ENCODE results near the gene SLCO6A1. TPM values are rescaled to one million over a fixed set of nuclear protein-coding genes. Genes with fewer than 3 reads are reported as not detected.

Gene SLCO6A1
- total RNA-seq, 4 donors from 2014 or later, result not detected

DNA sequence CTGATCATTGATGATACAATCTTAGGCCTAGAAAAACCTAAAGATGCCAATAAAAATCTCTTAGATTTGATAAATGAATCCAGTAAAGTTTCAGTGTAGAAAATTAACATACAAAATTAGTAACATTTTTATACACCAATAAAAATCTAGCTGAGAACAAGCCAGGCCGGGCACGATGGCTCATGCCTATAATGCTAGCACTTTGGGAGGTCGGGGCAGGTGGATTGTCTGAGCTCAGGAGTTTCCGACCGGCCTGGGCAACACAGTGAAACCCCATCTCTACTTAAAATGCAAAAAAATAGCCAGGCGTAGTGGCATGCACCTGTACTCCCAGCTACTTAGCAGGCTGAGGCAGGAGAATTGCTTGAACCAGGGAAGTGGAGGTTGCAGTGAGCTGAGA is 84.4 kb downstream of the SLCO6A1 start:
- WGBS, 2 donors, result 84 to 95% methylated on average over 6 of the region's 6 CpGs
- H3K36me3 ChIP-seq, result no peaks in the 10 kb centered on the region
- no peaks in the 10 kb centered on the region for H3K27me3 ChIP-seq
- no peak overlapping the region for H3K4me3 ChIP-seq
- no peak overlapping the region for H3K27ac ChIP-seq
- no peaks in the 10 kb centered on the region for H3K9me3 ChIP-seq
- TF ChIP-seq EP300 (IDR thresholded peaks at IDR 0.05) (no peak), POLR2A (IDR thresholded peaks at IDR 0.05) (no peak)
- TF ChIP-seq, protein P1, sequence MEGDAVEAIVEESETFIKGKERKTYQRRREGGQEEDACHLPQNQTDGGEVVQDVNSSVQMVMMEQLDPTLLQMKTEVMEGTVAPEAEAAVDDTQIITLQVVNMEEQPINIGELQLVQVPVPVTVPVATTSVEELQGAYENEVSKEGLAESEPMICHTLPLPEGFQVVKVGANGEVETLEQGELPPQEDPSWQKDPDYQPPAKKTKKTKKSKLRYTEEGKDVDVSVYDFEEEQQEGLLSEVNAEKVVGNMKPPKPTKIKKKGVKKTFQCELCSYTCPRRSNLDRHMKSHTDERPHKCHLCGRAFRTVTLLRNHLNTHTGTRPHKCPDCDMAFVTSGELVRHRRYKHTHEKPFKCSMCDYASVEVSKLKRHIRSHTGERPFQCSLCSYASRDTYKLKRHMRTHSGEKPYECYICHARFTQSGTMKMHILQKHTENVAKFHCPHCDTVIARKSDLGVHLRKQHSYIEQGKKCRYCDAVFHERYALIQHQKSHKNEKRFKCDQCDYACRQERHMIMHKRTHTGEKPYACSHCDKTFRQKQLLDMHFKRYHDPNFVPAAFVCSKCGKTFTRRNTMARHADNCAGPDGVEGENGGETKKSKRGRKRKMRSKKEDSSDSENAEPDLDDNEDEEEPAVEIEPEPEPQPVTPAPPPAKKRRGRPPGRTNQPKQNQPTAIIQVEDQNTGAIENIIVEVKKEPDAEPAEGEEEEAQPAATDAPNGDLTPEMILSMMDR (IDR thresholded peaks at IDR 0.05), result no peak
- no peaks in the 10 kb centered on the region for H3K4me1 ChIP-seq
- DNase-seq (ENCODE audit: low spot score in 2 of 2), result no peak

DNA sequence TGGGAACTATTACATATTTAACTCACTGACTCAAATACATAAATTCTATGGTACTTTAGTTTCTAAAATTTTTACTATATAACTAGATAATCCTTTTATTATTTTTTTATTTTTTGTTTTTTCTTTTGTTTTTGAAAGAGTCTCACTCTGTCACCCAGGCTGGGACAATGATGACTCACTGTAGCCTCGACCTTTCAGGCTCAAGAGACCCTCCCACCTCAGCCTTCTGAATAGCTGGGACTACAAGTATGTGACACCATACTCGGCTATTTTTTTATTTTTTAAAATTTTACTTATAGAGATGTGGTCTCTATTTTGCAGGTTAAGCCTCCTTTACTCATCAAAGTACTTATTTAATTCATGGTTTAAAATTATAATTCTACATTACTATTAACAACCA is 110.6 kb downstream of the SLCO6A1 start:
- Histone ChIP-seq H3K36me3 (no peaks in the 10 kb centered on the region), H3K27me3 (no peaks in the 10 kb centered on the region), H3K9me3 (peaks cover 0 to 22% (median 0%) of the 10 kb centered on the region in 4 donors), H3K27ac (no peak overlapping the region), H3K4me3 (no peak overlapping the region), H3K4me1 (no peaks in the 10 kb centered on the region)
- no peak for TF ChIP-seq POLR2A (IDR thresholded peaks at IDR 0.05)
- TF ChIP-seq, protein P1 (IDR thresholded peaks at IDR 0.05), result no peak
- TF ChIP-seq EP300 (IDR thresholded peaks at IDR 0.05), result no peak
- no peak for DNase-seq (ENCODE audit: low spot score in 2 of 2)
- WGBS, 2 donors, result 48 to 55% methylated on average over 2 of the region's 2 CpGs

DNA sequence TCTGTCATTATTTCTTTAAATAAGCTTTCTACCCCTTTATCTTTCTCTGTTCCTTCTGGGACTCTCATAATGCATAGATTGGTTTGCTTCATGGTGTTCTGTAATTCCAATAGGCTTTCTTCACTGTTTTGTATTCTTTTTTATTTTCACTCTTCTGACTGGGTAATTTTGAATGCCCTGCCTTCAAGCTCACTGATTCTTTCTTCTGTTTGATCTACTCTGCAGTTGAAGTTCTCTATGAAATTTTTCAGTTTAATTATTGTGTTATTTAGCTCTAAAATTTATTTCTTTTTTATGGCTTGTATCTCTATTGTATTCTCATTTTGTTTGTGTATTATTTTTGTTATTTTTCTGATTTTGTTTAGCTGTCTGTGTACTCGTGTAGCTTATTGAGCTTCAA is 113.4 kb downstream of the SLCO6A1 start:
- H3K36me3 ChIP-seq, result no peaks in the 10 kb centered on the region
- H3K4me1 ChIP-seq, result no peaks in the 10 kb centered on the region
- H3K9me3 ChIP-seq, result peaks cover 0 to 37% (median 0%) of the 10 kb centered on the region in 4 donors
- H3K4me3 ChIP-seq, result no peak overlapping the region
- 90 to 92% methylated on average over 1 of the region's 1 CpG for WGBS, 2 donors
- no peaks in the 10 kb centered on the region for H3K27me3 ChIP-seq
- H3K27ac ChIP-seq, result no peak overlapping the region
- DNase-seq (ENCODE audit: low spot score in 2 of 2), result no peak
- TF ChIP-seq POLR2A (IDR thresholded peaks at IDR 0.05) (no peak), EP300 (IDR thresholded peaks at IDR 0.05) (no peak)
- TF ChIP-seq, protein P1 (IDR thresholded peaks at IDR 0.05), result no peak

DNA sequence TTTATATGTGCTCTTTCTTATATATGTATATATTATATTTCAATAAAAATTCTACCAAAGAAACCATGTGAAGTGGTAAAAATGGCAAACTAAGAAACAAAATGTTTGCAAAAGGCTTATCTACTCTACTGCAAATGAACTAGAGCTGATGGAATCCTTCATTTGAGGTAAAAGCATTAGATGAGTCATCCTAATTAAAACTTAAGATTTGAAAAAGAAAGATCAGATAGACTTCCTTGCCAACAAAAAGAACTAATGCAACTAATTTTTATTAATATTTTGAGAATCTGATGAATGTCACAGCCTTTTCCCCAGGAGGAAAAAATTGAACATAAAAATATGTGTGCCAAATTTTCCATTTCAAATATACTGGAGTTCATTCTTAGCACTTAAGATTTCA is 118.6 kb downstream of the SLCO6A1 start:
- H3K4me3 ChIP-seq, result no peak overlapping the region
- H3K27ac ChIP-seq, result no peak overlapping the region
- H3K9me3 ChIP-seq, result peaks cover 0 to 22% (median 2%) of the 10 kb centered on the region in 4 donors
- TF ChIP-seq, protein P1 (IDR thresholded peaks at IDR 0.05), result no peak
- no peak for TF ChIP-seq EP300 (IDR thresholded peaks at IDR 0.05)
- no peak for TF ChIP-seq POLR2A (IDR thresholded peaks at IDR 0.05)
- H3K36me3 ChIP-seq, result no peaks in the 10 kb centered on the region
- DNase-seq (ENCODE audit: low spot score in 2 of 2), result no peak
- no peaks in the 10 kb centered on the region for H3K4me1 ChIP-seq
- H3K27me3 ChIP-seq, result no peaks in the 10 kb centered on the region

DNA sequence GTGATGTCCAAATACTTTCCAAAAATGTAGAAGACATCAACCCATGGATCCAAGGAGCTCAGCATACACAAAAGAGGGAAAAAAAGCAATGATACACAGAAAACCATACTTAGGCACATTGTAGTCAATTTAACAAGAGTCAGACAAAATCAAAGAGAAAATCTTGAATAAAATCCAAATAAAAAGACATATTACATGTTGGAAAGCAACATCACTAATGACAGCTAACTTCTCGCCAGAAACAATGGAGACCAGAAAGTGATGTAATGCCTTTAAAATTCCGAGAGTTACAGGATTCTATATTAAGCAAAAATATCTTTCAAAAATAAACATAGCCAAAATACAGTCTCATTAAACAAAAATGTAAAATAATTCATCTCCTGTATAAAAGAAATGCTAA is 122.9 kb downstream of the SLCO6A1 start:
- no peak overlapping the region for H3K27ac ChIP-seq
- 43 to 45% methylated on average over 2 of the region's 2 CpGs for WGBS, 2 donors
- no peaks in the 10 kb centered on the region for H3K4me1 ChIP-seq
- H3K4me3 ChIP-seq, result no peak overlapping the region
- no peak for DNase-seq (ENCODE audit: low spot score in 2 of 2)
- peaks cover 0 to 3% (median 0%) of the 10 kb centered on the region in 4 donors for H3K9me3 ChIP-seq
- H3K27me3 ChIP-seq, result no peaks in the 10 kb centered on the region
- H3K36me3 ChIP-seq, result no peaks in the 10 kb centered on the region
- TF ChIP-seq EP300 (IDR thresholded peaks at IDR 0.05) (no peak), POLR2A (IDR thresholded peaks at IDR 0.05) (no peak)
- TF ChIP-seq, protein P1 (IDR thresholded peaks at IDR 0.05), result no peak

All from tibial nerve (tissue), 4 donors.